Suprapubic skin (tissue), 4 donors: ENCODE data around the gene ZSCAN1. TPM values are rescaled to one million over a fixed set of nuclear protein-coding genes. Genes with fewer than 3 reads are reported as not detected.
A peak's percentile ranks its signal among the peaks of the same experiment; 100 is the strongest.

Experiments
- DNase-seq, 2 donors: peaks; one replicate each; pipeline ENCODE4 v3.0.0-alpha.2; 2019; ENCODE audit warnings: low spot score in 2 of 2
- H3K27ac ChIP-seq: fragments of 200-600 bp; sonication (generic); one replicate; pipeline ENCODE4 v1.5.1; 2019
- H3K27me3 ChIP-seq: fragments of 200-600 bp; sonication (generic); one replicate; pipeline ENCODE4 v1.5.1; 2019
- H3K36me3 ChIP-seq: fragments of 200-600 bp; sonication (generic); one replicate; pipeline ENCODE4 v1.5.1; 2019
- H3K4me1 ChIP-seq: fragments of 200-600 bp; sonication (generic); one replicate; pipeline ENCODE4 v1.5.1; 2019
- H3K4me3 ChIP-seq: fragments of 200-600 bp; sonication (generic); one replicate; pipeline ENCODE4 v1.5.1; 2019; ENCODE audit warnings: mild to moderate bottlenecking
- H3K9me3 ChIP-seq: fragments of 200-600 bp; sonication (generic); one replicate; pipeline ENCODE4 v1.5.1; 2019
- CTCF ChIP-seq, 2 donors: fragments of 200-600 bp in 1 of 2; fragments of 450-650 bp in 1 of 2; sonication (generic) in 1 of 2; IDR thresholded peaks; one replicate each; pipeline ENCODE4 v1.5.1; 2016 to 2019; ENCODE audit warnings: antibody characterized with exemption in 2 of 2, mild to moderate bottlenecking in 1 of 2, moderate library complexity in 1 of 2
- EP300 ChIP-seq: sonication (generic); formaldehyde crosslinking; IDR thresholded peaks from one replicate; pipeline ENCODE4 v1.6.1; 2017; ENCODE audit warnings: antibody characterized with exemption
- POLR2A ChIP-seq, 2 donors: fragments of 450-650 bp; IDR thresholded peaks; one replicate each; pipeline ENCODE4 v1.6.1; 2017; ENCODE audit warnings: antibody characterized with exemption in 2 of 2, mild to moderate bottlenecking in 2 of 2, moderate library complexity in 2 of 2
- POLR2AphosphoS5 ChIP-seq, 3 donors: sonication (generic); formaldehyde crosslinking; IDR thresholded peaks; one replicate each; pipeline ENCODE4 v1.6.1; 2017; ENCODE audit warnings: antibody characterized with exemption in 3 of 3
- WGBS: methylation state at CpG from one replicate; pipeline ENCODE4 v1.1.5; 2018; 5-methylcytosine and 5-hydroxymethylcytosine counted together
- total RNA-seq, 4 donors: library from RNA; depleted of rRNA; stranded (reverse); fragments of >200 nt; gene quantifications; one replicate each; pipeline ENCODE4 v1.1.0, GENCODE V29; 2016

ZSCAN1 gene
- total RNA-seq, 4 donors from 2014 or later, result not detected

- no peaks in the 10 kb centered on the region for H3K27me3 ChIP-seq
- TF ChIP-seq CTCF (IDR thresholded peaks at IDR 0.05), result no peak
- TF ChIP-seq POLR2A (IDR thresholded peaks at IDR 0.05), result no peak
- no peak for TF ChIP-seq EP300
- TF ChIP-seq POLR2AphosphoS5 (IDR thresholded peaks at IDR 0.05), result no peak
- H3K36me3 ChIP-seq, result no peaks in the 10 kb centered on the region
- H3K4me1 ChIP-seq, result no peaks in the 10 kb centered on the region
- no peak for DNase-seq
- no peaks in the 10 kb centered on the region for H3K9me3 ChIP-seq
- no peak overlapping the region for H3K4me3 ChIP-seq
- WGBS, result 77% methylated on average over 4 of the region's 4 CpGs
- H3K27ac ChIP-seq, result no peak overlapping the region
Measured at GRCh38 chr19:58022283-58022660, 11.6 kb upstream of the ZSCAN1 start.

- no peaks in the 10 kb centered on the region for H3K27me3 ChIP-seq
- no peaks in the 10 kb centered on the region for H3K4me1 ChIP-seq
- H3K27ac ChIP-seq, result no peak overlapping the region
- H3K36me3 ChIP-seq, result no peaks in the 10 kb centered on the region
- DNase-seq, result no peak
- peaks cover 4% of the 10 kb centered on the region for H3K9me3 ChIP-seq
- 95% methylated on average over 8 of the region's 12 CpGs for WGBS
- no peak overlapping the region for H3K4me3 ChIP-seq
- TF ChIP-seq EP300 (no peak), POLR2A (IDR thresholded peaks at IDR 0.05) (no peak), CTCF (IDR thresholded peaks at IDR 0.05) (no peak), POLR2AphosphoS5 (IDR thresholded peaks at IDR 0.05) (no peak)
Measured at GRCh38 chr19:58024661-58025060, 9.2 kb upstream of the ZSCAN1 start.

- Histone ChIP-seq H3K27ac (no peak overlapping the region), H3K36me3 (no peaks in the 10 kb centered on the region), H3K4me3 (peak overlapping the region; percentile 54), H3K27me3 (peaks cover 32% of the 10 kb centered on the region), H3K9me3 (peaks cover 11% of the 10 kb centered on the region), H3K4me1 (peaks cover 5% of the 10 kb centered on the region)
- DNase-seq, result no peak
- WGBS, result 9% methylated on average over 20 of the region's 20 CpGs
- TF ChIP-seq POLR2AphosphoS5 (IDR thresholded peaks at IDR 0.05), result no peak
- TF ChIP-seq POLR2A (IDR thresholded peaks at IDR 0.05), result no peak
- no peak for TF ChIP-seq CTCF (IDR thresholded peaks at IDR 0.05)
- TF ChIP-seq EP300, result no peak
Measured at GRCh38 chr19:58034477-58034793, 610 bp downstream of the ZSCAN1 start.

- Histone ChIP-seq H3K4me1 (peaks cover 5% of the 10 kb centered on the region), H3K4me3 (no peak overlapping the region), H3K9me3 (peaks cover 11% of the 10 kb centered on the region), H3K27ac (no peak overlapping the region), H3K27me3 (peaks cover 32% of the 10 kb centered on the region), H3K36me3 (no peaks in the 10 kb centered on the region)
- 67% methylated on average over 8 of the region's 8 CpGs for WGBS
- TF ChIP-seq POLR2AphosphoS5 (IDR thresholded peaks at IDR 0.05) (no peak), POLR2A (IDR thresholded peaks at IDR 0.05) (no peak), EP300 (no peak)
- no peak for DNase-seq
Measured at GRCh38 chr19:58035863-58036262, 2.0 kb downstream of the ZSCAN1 start.

GRCh38 chr19:58037927-58038687 lies 4.3 kb downstream of the ZSCAN1 start:
- 20% methylated on average over 17 of the region's 44 CpGs for WGBS
- Histone ChIP-seq H3K36me3 (no peaks in the 10 kb centered on the region), H3K4me3 (no peak overlapping the region), H3K4me1 (peaks cover 5% of the 10 kb centered on the region), H3K27me3 (peaks cover 29% of the 10 kb centered on the region), H3K9me3 (peaks cover 13% of the 10 kb centered on the region), H3K27ac (no peak overlapping the region)
- DNase-seq, result no peak
- TF ChIP-seq POLR2A (IDR thresholded peaks at IDR 0.05) (no peak), EP300 (no peak), CTCF (IDR thresholded peaks at IDR 0.05) (no peak), POLR2AphosphoS5 (IDR thresholded peaks at IDR 0.05) (no peak)
